GM19351 (cell line): ENCODE measurements around the gene EXPH5.
"Not testable (repeated sequence)": the region's sequence is repeated elsewhere in the genome, so short reads cannot be mapped to it uniquely, and the experiment has no call there.

ENCODE experiments used
- ATAC-seq: cut with Tn5 transposase; IDR thresholded peaks from one replicate; pipeline ENCODE4 v1.9.1; 2021; ENCODE audit warnings: mild to moderate bottlenecking, moderate library complexity; ENCODE audit not compliant: unreplicated experiment

Gene EXPH5

GRCh38 chr11:108593214-108593922, at the start of gene EXPH5:
Gene EXPH5 (minus strand): TSS chr11:108593768. CDS start chr11:108593536, 232 bp downstream.
- peak; percentile 97 for ATAC-seq

- ATAC-seq: not testable (repeated sequence)
These were observed 48.2 kb upstream of the EXPH5 start for GRCh38 chr11:108641752-108642151.

GRCh38 chr11:108639146-108639545, 45.6 kb upstream of the EXPH5 start:
- ATAC-seq: no peak

GRCh38 chr11:108636222-108636621, 42.7 kb upstream of the EXPH5 start:
- ATAC-seq: no peak

GRCh38 chr11:108635106-108635505, 41.5 kb upstream of the EXPH5 start:
- no peak for ATAC-seq

GRCh38 chr11:108632041-108632704, 38.6 kb upstream of the EXPH5 start:
- ATAC-seq: no peak

- no peak for ATAC-seq
These were observed 35.7 kb upstream of the EXPH5 start for GRCh38 chr11:108629274-108629673.

- ATAC-seq: no peak
These were observed 35.2 kb upstream of the EXPH5 start for GRCh38 chr11:108628812-108629211.

- no peak for ATAC-seq
These were observed 34.8 kb upstream of the EXPH5 start for GRCh38 chr11:108628326-108628725.

- ATAC-seq: no peak
These were observed 30.8 kb upstream of the EXPH5 start for GRCh38 chr11:108624196-108624925.

GRCh38 chr11:108622341-108622740, 28.8 kb upstream of the EXPH5 start:
- ATAC-seq: no peak

- peak; percentile 87 for ATAC-seq
These were observed 27.6 kb upstream of the EXPH5 start for GRCh38 chr11:108620958-108621772.

GRCh38 chr11:108618529-108618928, 25.0 kb upstream of the EXPH5 start:
- no peak for ATAC-seq

- ATAC-seq: no peak
These were observed 23.5 kb upstream of the EXPH5 start for GRCh38 chr11:108617055-108617454.

GRCh38 chr11:108616549-108616948, 23.0 kb upstream of the EXPH5 start:
- ATAC-seq: no peak

GRCh38 chr11:108614086-108614485, 20.5 kb upstream of the EXPH5 start:
- ATAC-seq: no peak

GRCh38 chr11:108609682-108610081, 16.1 kb upstream of the EXPH5 start:
- ATAC-seq: no peak

GRCh38 chr11:108608548-108608947, 15.0 kb upstream of the EXPH5 start:
- ATAC-seq: no peak

GRCh38 chr11:108606495-108607160, 13.1 kb upstream of the EXPH5 start:
- ATAC-seq: no peak

GRCh38 chr11:108606070-108606469, 12.5 kb upstream of the EXPH5 start:
- no peak for ATAC-seq
